ENCODE measurements around the gene IPPK. TPM values are rescaled to one million over a fixed set of nuclear protein-coding genes. Genes with fewer than 3 reads are reported as not detected.

The IPPK gene
- total RNA-seq, 1 donor from 2014 or later, result 10.1 TPM

GRCh38 chr9:92564504-92564903 lies 105.4 kb downstream of the IPPK start:
- no peaks in the 10 kb centered on the region for H3K36me3 Mint-ChIP-seq (ENCODE audit: low read depth, unreplicated experiment)
- peaks cover 8% of the 10 kb centered on the region for H3K4me1 Mint-ChIP-seq (ENCODE audit: unreplicated experiment)
- TF ChIP-seq CTCF (IDR thresholded peaks at IDR 0.05; ENCODE audit: unreplicated experiment), result no peak
- peaks cover 5% of the 10 kb centered on the region for H3K27me3 Mint-ChIP-seq (ENCODE audit: unreplicated experiment)
- no peak for DNase-seq (ENCODE audit: low spot score)
- no peak overlapping the region for H3K4me3 Mint-ChIP-seq (ENCODE audit: unreplicated experiment)
- H3K27ac Mint-ChIP-seq (ENCODE audit: unreplicated experiment), result no peak overlapping the region
- H3K9me3 Mint-ChIP-seq (ENCODE audit: unreplicated experiment), result no peaks in the 10 kb centered on the region

Other genes starting within 250 kb of the IPPK start
- gene OMD, start 245.7 kb downstream of the IPPK start, total RNA-seq (ENCODE audit: unreplicated experiment), result not detected
- not detected for gene ASPN, start 187.6 kb downstream of the IPPK start, total RNA-seq (ENCODE audit: unreplicated experiment)
- gene ECM2, start 134.1 kb downstream of the IPPK start, total RNA-seq (ENCODE audit: unreplicated experiment), result not detected
- 31.8 TPM for gene BICD2, start 94.7 kb upstream of the IPPK start, total RNA-seq (ENCODE audit: unreplicated experiment)
- 12.4 TPM for gene ZNF484, start 207.9 kb upstream of the IPPK start, total RNA-seq (ENCODE audit: unreplicated experiment)

Measured in endothelial cell (in vitro differentiated cells).